B cell (primary cell): ENCODE measurements around the gene CARTPT. TPM values are rescaled to one million over a fixed set of nuclear protein-coding genes. Genes with fewer than 3 reads are reported as not detected.

ENCODE experiments used
- ATAC-seq: fragments of 200-7000 bp; cut with Tn5 transposase; one replicate; pipeline ENCODE4 v1.10.0; 2021; ENCODE audit warnings: low read depth, mild to moderate bottlenecking, moderate number of reproducible peaks, moderate library complexity
- CTCF ChIA-PET: fragments of 350-600 bp; sonication (Branson Sonifier 250); formaldehyde crosslinking; loops from one replicate; lab custom pipeline; 2021; ENCODE audit warnings: antibody characterized with exemption, inconsistent platforms; lab: Charles Lee
- POLR2A ChIA-PET: fragments of 350-600 bp; sonication (Branson Sonifier 250); formaldehyde crosslinking; loops from one replicate; lab custom pipeline; 2021; ENCODE audit warnings: antibody characterized with exemption; lab: Charles Lee
- DNase-seq: peaks from one replicate; pipeline ENCODE4 v3.0.0; 2013
- H2AFZ ChIP-seq: 2 replicates; pipeline ENCODE4 v1.6.1; 2012; ENCODE audit warnings: mild to moderate bottlenecking, low read depth, low read length; ENCODE audit not compliant: insufficient read depth, poor library complexity, severe bottlenecking
- H3K27ac ChIP-seq, 2 donors: 1 replicate in 1 of 2; 2 replicates in 1 of 2; pipeline ENCODE4 v1.5.1; 2012 to 2013; ENCODE audit warnings: low read length in 2 of 2, mild to moderate bottlenecking in 2 of 2, moderate library complexity in 1 of 2
- H3K27me3 ChIP-seq, 4 experiments: fragments of 200-600 bp in 1 of 4; sonication (generic) in 1 of 4; replicated peaks in 1 of 4; 1 replicate in 2 of 4; 2 replicates in 2 of 4; pipeline versions ENCODE4 v1.6.1 to v1.7.0; 2013 to 2016; ENCODE audit warnings: low read length in 3 of 4, mild to moderate bottlenecking in 2 of 4, mixed read lengths in 1 of 4, moderate library complexity in 1 of 4; ENCODE audit not compliant: insufficient read depth in 4 of 4, control insufficient read depth in 3 of 4; ENCODE audit errors: control extremely low read depth in 1 of 4
- H3K36me3 ChIP-seq, 2 experiments: replicated peaks in 1 of 2; 1 replicate in 1 of 2; 2 replicates in 1 of 2; pipeline versions ENCODE4 v1.6.1 to v1.7.1; 2013; ENCODE audit warnings: low read length in 1 of 2; ENCODE audit not compliant: insufficient read depth in 2 of 2, control insufficient read depth in 1 of 2; ENCODE audit errors: control extremely low read depth in 1 of 2, extremely low read depth in 1 of 2
- H3K4me1 ChIP-seq, 2 donors: fragments of 200-600 bp in 1 of 2; sonication (generic) in 1 of 2; 1 replicate in 1 of 2; 2 replicates in 1 of 2; pipeline versions ENCODE4 v1.5.1 to v1.6.1; 2013 to 2017; ENCODE audit warnings: low read length in 2 of 2; ENCODE audit not compliant: control insufficient read depth in 2 of 2, insufficient read depth in 2 of 2
- H3K4me2 ChIP-seq: replicated peaks from 2 replicates; pipeline ENCODE3; 2012; ENCODE audit warnings: mild to moderate bottlenecking, low read depth, low read length; ENCODE audit not compliant: poor library complexity, severe bottlenecking
- H3K4me3 ChIP-seq, 5 experiments: fragments of 200-600 bp in 1 of 5; sonication (generic) in 1 of 5; 1 replicate in 3 of 5; 2 replicates in 2 of 5; pipeline versions ENCODE4 v1.5.1 to v1.7.0; 2011 to 2016; ENCODE audit warnings: low read length in 4 of 5, mild to moderate bottlenecking in 4 of 5, low read depth in 2 of 5, control low read depth in 1 of 5, moderate library complexity in 1 of 5; ENCODE audit not compliant: insufficient read depth in 1 of 5; ENCODE audit errors: control extremely low read depth in 1 of 5, extremely low read depth in 1 of 5
- H3K79me2 ChIP-seq: fragments of 200-600 bp; sonication (generic); one replicate; pipeline ENCODE4 v1.6.0; 2016; ENCODE audit warnings: low read length; ENCODE audit not compliant: control insufficient read depth, insufficient read depth
- H3K9ac ChIP-seq: fragments of 200-600 bp; sonication (generic); 2 replicates; pipeline ENCODE4 v1.6.1; 2017; ENCODE audit warnings: mild to moderate bottlenecking, low read length, moderate library complexity
- H3K9me3 ChIP-seq, 3 donors: one replicate each; pipeline versions ENCODE4 v1.6.1 to v1.7.1; 2013; ENCODE audit warnings: low read length in 2 of 3; ENCODE audit not compliant: control insufficient read depth in 2 of 3, insufficient read depth in 1 of 3; ENCODE audit errors: control extremely low read depth in 1 of 3
- H4K20me1 ChIP-seq: 2 replicates; pipeline ENCODE4 v1.6.0; 2012; ENCODE audit warnings: mild to moderate bottlenecking, low read length; ENCODE audit not compliant: insufficient read depth, control insufficient read depth, poor library complexity, severe bottlenecking
- H3K27ac Mint-ChIP-seq: one replicate; pipeline ENCODE4 v1.8.0; 2021; ENCODE audit warnings: mixed read lengths
- H3K27me3 Mint-ChIP-seq: one replicate; pipeline ENCODE4 v1.8.0; 2021; ENCODE audit warnings: mixed read lengths
- H3K4me1 Mint-ChIP-seq: one replicate; pipeline ENCODE4 v1.8.0; 2021; ENCODE audit warnings: mixed read lengths
- H3K4me3 Mint-ChIP-seq: one replicate; pipeline ENCODE4 v1.8.0; 2021; ENCODE audit warnings: mixed read lengths
- H3K9me3 Mint-ChIP-seq: one replicate; pipeline ENCODE4 v1.8.0; 2022; ENCODE audit warnings: mixed read lengths; ENCODE audit not compliant: insufficient read depth
- CTCF ChIP-seq: fragments of 200-600 bp; IDR thresholded peaks from one replicate; pipeline ENCODE4 v1.8.0; 2022; ENCODE audit warnings: antibody characterized with exemption, mild to moderate bottlenecking
- EZH2 ChIP-seq: IDR thresholded peaks from 2 replicates; pipeline ENCODE4 v1.6.1; 2012; ENCODE audit warnings: borderline replicate concordance, low read depth, mild to moderate bottlenecking, moderate library complexity, low read length; ENCODE audit not compliant: insufficient read depth, poor library complexity, severe bottlenecking
- whole genome bisulfite sequencing: methylation state at CpG from one replicate; pipeline ENCODE4 v1.1.5; 2013; ENCODE audit warnings: missing lambda C conversion rate; ENCODE audit not compliant: insufficient coverage; 5-methylcytosine and 5-hydroxymethylcytosine counted together
- intact Hi-C: fragments of 100-400 bp; cut with micrococcal nuclease; formaldehyde crosslinking; loops from one replicate; pipeline ENCODE4 v1.10.0; 2022
- polyA plus RNA-seq: library from polyadenylated mRNA; depleted of rRNA; stranded (reverse); fragments of >200 nt; gene quantifications from 2 replicates; pipeline ENCODE4 v1.2.3, GENCODE V29; 2012
- total RNA-seq, 2 donors: library from RNA; stranded (reverse); fragments of 120-200 nt in 1 of 2; gene quantifications; 1 replicate in 1 of 2; 2 replicates in 1 of 2; pipeline versions ENCODE4 v1.2.3 to v1.2.4, GENCODE V29; 2013 to 2022

The CARTPT gene
- total and polyA plus RNA-seq, 2 donors (not counting 1 experiment from before 2014, with no cell fraction given) = not detected

GRCh38 chr5:71743155-71743554 is 24.1 kb downstream of the CARTPT start:
- TF ChIP-seq EZH2 = no peak
- no peak for TF ChIP-seq CTCF
- H3K36me3 ChIP-seq = no peaks in the 10 kb centered on the region
- no peak overlapping the region for H3K9ac ChIP-seq
- no peak overlapping the region for H2AFZ ChIP-seq
- H3K79me2 ChIP-seq = no peaks in the 10 kb centered on the region
- H3K9me3 ChIP-seq = no peaks in the 10 kb centered on the region
- intact Hi-C loops = no loop called here
- no peak overlapping the region for H3K27ac ChIP-seq
- no peak overlapping the region for H3K4me3 Mint-ChIP-seq
- WGBS = 82% methylated on average over 3 of the region's 6 CpGs
- peaks cover 0 to 4% (median 0%) of the 10 kb centered on the region in 4 experiments for H3K27me3 ChIP-seq
- H3K4me1 ChIP-seq = no peaks in the 10 kb centered on the region
- no peak overlapping the region for H3K27ac Mint-ChIP-seq
- CTCF ChIA-PET = no interaction called here
- H3K9me3 Mint-ChIP-seq = no peaks in the 10 kb centered on the region
- POLR2A ChIA-PET = no interaction called here
- H4K20me1 ChIP-seq = no peaks in the 10 kb centered on the region
- peaks cover 17% of the 10 kb centered on the region for H3K27me3 Mint-ChIP-seq
- no peaks in the 10 kb centered on the region for H3K4me1 Mint-ChIP-seq
- no peak overlapping the region for H3K4me2 ChIP-seq
- no peak overlapping the region for H3K4me3 ChIP-seq
- DNase-seq (no peak), ATAC-seq (no peak)

GRCh38 chr5:71744009-71744790 is 25.1 kb downstream of the CARTPT start:
- no peak for ATAC-seq
- intact Hi-C loops = no loop called here
- Histone ChIP-seq H3K79me2 (no peaks in the 10 kb centered on the region), H2AFZ (no peak overlapping the region), H3K27ac (no peak overlapping the region), H3K27me3 (peaks cover 0 to 4% (median 0%) of the 10 kb centered on the region in 4 experiments), H3K9me3 (no peaks in the 10 kb centered on the region), H3K9ac (no peak overlapping the region), H3K36me3 (no peaks in the 10 kb centered on the region), H3K4me1 (no peaks in the 10 kb centered on the region), H4K20me1 (no peaks in the 10 kb centered on the region), H3K4me3 (no peak overlapping the region), H3K4me2 (no peak overlapping the region)
- Mint-ChIP-seq H3K4me3 (no peak overlapping the region), H3K27me3 (peaks cover 17% of the 10 kb centered on the region), H3K4me1 (no peaks in the 10 kb centered on the region), H3K27ac (no peak overlapping the region), H3K9me3 (no peaks in the 10 kb centered on the region)
- CTCF ChIA-PET = no interaction called here
- no peak for TF ChIP-seq CTCF
- TF ChIP-seq EZH2 = no peak
- no peak for DNase-seq
- 83% methylated on average over 3 of the region's 7 CpGs for WGBS
- POLR2A ChIA-PET = no interaction called here
